ENCODE results near the gene PTCH1.

DNA sequence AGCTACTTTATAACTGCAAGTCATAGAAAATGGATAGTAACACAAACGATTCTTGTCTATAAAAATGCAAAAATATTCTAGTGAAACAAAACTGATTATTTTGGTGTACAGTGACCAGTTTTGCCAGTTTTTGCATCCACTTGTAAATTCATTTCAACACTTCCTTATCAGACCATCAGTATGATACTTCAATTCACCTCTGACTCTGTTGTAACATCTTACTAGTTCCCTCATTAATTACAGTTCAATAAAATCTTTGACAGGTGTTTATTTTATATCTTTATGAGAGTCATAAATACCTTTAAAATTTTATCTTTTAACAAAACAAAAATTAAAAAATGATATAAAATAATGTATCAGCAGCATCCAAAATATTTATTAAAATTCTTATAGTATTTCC lies 13.1 kb upstream of the PTCH1 start:
- TF ChIP-seq, protein P1, sequence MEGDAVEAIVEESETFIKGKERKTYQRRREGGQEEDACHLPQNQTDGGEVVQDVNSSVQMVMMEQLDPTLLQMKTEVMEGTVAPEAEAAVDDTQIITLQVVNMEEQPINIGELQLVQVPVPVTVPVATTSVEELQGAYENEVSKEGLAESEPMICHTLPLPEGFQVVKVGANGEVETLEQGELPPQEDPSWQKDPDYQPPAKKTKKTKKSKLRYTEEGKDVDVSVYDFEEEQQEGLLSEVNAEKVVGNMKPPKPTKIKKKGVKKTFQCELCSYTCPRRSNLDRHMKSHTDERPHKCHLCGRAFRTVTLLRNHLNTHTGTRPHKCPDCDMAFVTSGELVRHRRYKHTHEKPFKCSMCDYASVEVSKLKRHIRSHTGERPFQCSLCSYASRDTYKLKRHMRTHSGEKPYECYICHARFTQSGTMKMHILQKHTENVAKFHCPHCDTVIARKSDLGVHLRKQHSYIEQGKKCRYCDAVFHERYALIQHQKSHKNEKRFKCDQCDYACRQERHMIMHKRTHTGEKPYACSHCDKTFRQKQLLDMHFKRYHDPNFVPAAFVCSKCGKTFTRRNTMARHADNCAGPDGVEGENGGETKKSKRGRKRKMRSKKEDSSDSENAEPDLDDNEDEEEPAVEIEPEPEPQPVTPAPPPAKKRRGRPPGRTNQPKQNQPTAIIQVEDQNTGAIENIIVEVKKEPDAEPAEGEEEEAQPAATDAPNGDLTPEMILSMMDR (IDR thresholded peaks at IDR 0.05 in 2 of 3, conservative IDR thresholded peaks at IDR 0.05 in 1 of 3; ENCODE audit: borderline replicate concordance in 1 of 3, insufficient read depth in 1 of 3, low read depth in 2 of 3, low read length in 2 of 3), result no peak
- TF ChIP-seq POLR2AphosphoS5 (IDR thresholded peaks at IDR 0.05; ENCODE audit: low read depth, low read length), result no peak
- TF ChIP-seq SP1 (IDR thresholded peaks at IDR 0.05; ENCODE audit: low read depth), result no peak
- no peak for TF ChIP-seq JUND (IDR thresholded peaks at IDR 0.05)
- TF ChIP-seq POLR2A (IDR thresholded peaks at IDR 0.05; ENCODE audit: borderline replicate concordance, extremely low read depth, insufficient read depth, insufficient read length), result no peak
- TF ChIP-seq TCF7L2 (IDR thresholded peaks at IDR 0.05; ENCODE audit: borderline replicate concordance, extremely low read depth, insufficient read depth, insufficient read length), result no peak
- TF ChIP-seq EZH2 (IDR thresholded peaks at IDR 0.05), result no peak
- TF ChIP-seq RAD21 (IDR thresholded peaks at IDR 0.05; ENCODE audit: low read depth), result no peak
- TF ChIP-seq YY1 (IDR thresholded peaks at IDR 0.05; ENCODE audit: extremely low read depth, insufficient replicate concordance, low read depth, low read length), result no peak
- TF ChIP-seq CBX3 (IDR thresholded peaks at IDR 0.05; ENCODE audit: low read depth), result no peak
- TF ChIP-seq SIN3A (IDR thresholded peaks at IDR 0.05; ENCODE audit: low read depth), result no peak

Measured in HCT116 (cell line).